Breast epithelium (tissue), 3 donors: ENCODE results near the gene AK1.

Experiments
- CTCF ChIP-seq, 3 donors: fragments of 450-650 bp; IDR thresholded peaks; one replicate each; pipeline ENCODE4 v1.5.1; 2016 to 2017; ENCODE audit warnings: antibody characterized with exemption in 3 of 3, mild to moderate bottlenecking in 3 of 3, moderate library complexity in 3 of 3
- POLR2A ChIP-seq: fragments of 450-650 bp; IDR thresholded peaks from one replicate; pipeline ENCODE4 v1.6.1; 2016; ENCODE audit warnings: antibody characterized with exemption, mild to moderate bottlenecking, moderate library complexity

DNA sequence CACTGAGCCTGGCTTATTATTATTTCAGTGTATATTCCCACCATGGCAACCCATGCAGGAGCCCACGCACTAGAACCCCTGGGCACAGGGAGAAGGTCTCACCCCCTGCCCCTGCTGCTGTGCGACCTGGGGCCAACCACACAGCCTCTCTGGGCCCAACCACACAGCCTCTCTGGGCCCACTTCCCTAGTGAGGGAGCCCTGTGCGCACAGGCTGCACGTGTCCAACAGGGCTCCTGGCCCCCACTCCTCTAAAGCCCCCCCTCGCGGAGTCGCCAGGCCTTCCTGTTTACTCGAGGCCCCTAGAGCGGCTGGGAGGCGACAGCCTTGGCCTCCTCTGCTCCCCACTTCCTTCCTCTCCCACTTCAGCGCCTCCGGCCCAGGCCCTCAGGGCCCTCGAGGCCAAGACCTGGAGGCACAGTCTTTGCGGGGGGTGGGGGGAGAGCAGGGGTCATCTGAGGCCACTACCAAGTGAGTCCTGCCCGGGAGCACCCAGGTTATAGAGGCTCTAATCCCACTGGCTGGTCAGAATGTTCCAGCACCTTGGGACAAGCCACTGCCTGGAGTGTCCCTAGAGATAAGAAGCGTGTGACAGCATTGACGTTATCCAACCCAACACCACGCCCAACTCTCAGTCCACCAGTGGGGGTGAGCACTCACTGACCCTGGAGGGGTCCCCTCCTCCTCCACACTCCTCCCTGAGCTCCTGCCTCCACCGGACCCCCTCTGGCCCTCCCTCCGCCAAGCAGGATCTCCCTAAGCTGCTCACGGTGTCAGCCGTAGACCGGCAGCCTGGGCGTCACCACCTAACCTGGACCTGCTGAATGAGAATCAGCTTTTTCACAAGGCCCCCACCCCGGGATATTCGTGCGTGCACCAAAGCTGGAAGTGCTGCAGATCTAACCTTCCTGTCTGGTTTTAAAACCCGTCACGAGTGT is 15.1 kb downstream of the AK1 start:
- no peak for TF ChIP-seq CTCF (IDR thresholded peaks at IDR 0.05)
- no peak for TF ChIP-seq POLR2A
